GM18517 (cell line): ENCODE results near the gene URM1.

Experiments
- ATAC-seq: cut with Tn5 transposase; IDR thresholded peaks from one replicate; pipeline ENCODE4 v1.9.1; 2021; ENCODE audit warnings: mild to moderate bottlenecking, moderate library complexity; ENCODE audit not compliant: unreplicated experiment

The URM1 gene

GRCh38 chr9:128344931-128345605 is 26.1 kb upstream of the URM1 start:
- no peak for ATAC-seq

GRCh38 chr9:128349125-128349524 is 22.0 kb upstream of the URM1 start:
- ATAC-seq = no peak

GRCh38 chr9:128349772-128350171 is 21.4 kb upstream of the URM1 start:
- no peak for ATAC-seq

- no peak for ATAC-seq
Measured at GRCh38 chr9:128355451-128355850, 15.7 kb upstream of the URM1 start.

- no peak for ATAC-seq
Measured at GRCh38 chr9:128358090-128358489, 13.1 kb upstream of the URM1 start.

- no peak for ATAC-seq
Measured at GRCh38 chr9:128358861-128359260, 12.3 kb upstream of the URM1 start.

GRCh38 chr9:128360826-128361225 is 10.3 kb upstream of the URM1 start:
- ATAC-seq = no peak

GRCh38 chr9:128361296-128361985 is 9.7 kb upstream of the URM1 start:
- ATAC-seq = no peak

- peak; percentile 61 for ATAC-seq
Measured at GRCh38 chr9:128361986-128362646, 9.1 kb upstream of the URM1 start.

- no peak for ATAC-seq
Measured at GRCh38 chr9:128362774-128363173, 8.4 kb upstream of the URM1 start.

GRCh38 chr9:128365525-128365924 is 5.6 kb upstream of the URM1 start:
- no peak for ATAC-seq

GRCh38 chr9:128369024-128369706 is 2.0 kb upstream of the URM1 start:
- no peak for ATAC-seq

- ATAC-seq = no peak
Measured at GRCh38 chr9:128370367-128370751, 815 bp upstream of the URM1 start.

- ATAC-seq = no peak
Measured at GRCh38 chr9:128371630-128372117, 500 bp downstream of the URM1 start.

GRCh38 chr9:128372188-128372641 is 1.0 kb downstream of the URM1 start:
- ATAC-seq = no peak

GRCh38 chr9:128372784-128373183 is 1.6 kb downstream of the URM1 start:
- ATAC-seq = no peak

- no peak for ATAC-seq
Measured at GRCh38 chr9:128374221-128374675, 3.1 kb downstream of the URM1 start.

GRCh38 chr9:128375865-128376264 is 4.7 kb downstream of the URM1 start:
- no peak for ATAC-seq

- ATAC-seq = no peak
Measured at GRCh38 chr9:128382261-128382660, 11.1 kb downstream of the URM1 start.

GRCh38 chr9:128383007-128383753 is 12.0 kb downstream of the URM1 start:
- ATAC-seq = no peak
